Muscle of leg (tissue), 16 donors: ENCODE data around the gene CCDC60. TPM values are rescaled to one million over a fixed set of nuclear protein-coding genes. Genes with fewer than 3 reads are reported as not detected.

Experiments
- DNase-seq: peaks from one replicate; pipeline ENCODE4 v3.0.0; 2013
- H3K27ac ChIP-seq: one replicate; pipeline ENCODE4 v1.5.1; 2013; ENCODE audit warnings: mild to moderate bottlenecking, low read length, control low read depth
- H3K27me3 ChIP-seq: one replicate; pipeline ENCODE4 v1.6.1; 2013; ENCODE audit warnings: low read length; ENCODE audit not compliant: control insufficient read depth, insufficient read depth
- H3K36me3 ChIP-seq: one replicate; pipeline ENCODE4 v1.6.1; 2013; ENCODE audit warnings: low read length; ENCODE audit not compliant: control insufficient read depth, insufficient read depth
- H3K4me1 ChIP-seq: one replicate; pipeline ENCODE4 v1.6.1; 2013; ENCODE audit warnings: low read length; ENCODE audit not compliant: control insufficient read depth, insufficient read depth
- H3K4me3 ChIP-seq: one replicate; pipeline ENCODE4 v1.5.1; 2013; ENCODE audit warnings: low read length, control low read depth
- H3K9me3 ChIP-seq: replicated peaks from 2 replicates; pipeline ENCODE4 v1.6.1; 2013; ENCODE audit warnings: low read depth, low read length; ENCODE audit not compliant: control insufficient read depth
- WGBS: methylation state at CpG from one replicate; pipeline ENCODE4 v1.1.5; 2013; ENCODE audit warnings: missing lambda C conversion rate; ENCODE audit not compliant: insufficient coverage; 5-methylcytosine and 5-hydroxymethylcytosine counted together
- long read RNA-seq, 11 donors: transcript quantifications; one replicate each; lab custom pipeline, GENCODE V29; 2026
- polyA plus RNA-seq, 8 donors: library from polyadenylated mRNA; unstranded; fragments of 120-200 nt; gene quantifications; one replicate each; pipeline versions ENCODE4 v1.2.1 to v1.2.3, GENCODE V29; 2013; ENCODE audit warnings: inconsistent platforms in 1 of 8, low replicate concordance in 1 of 8; ENCODE audit not compliant: insufficient read length in 8 of 8, insufficient read depth in 1 of 8
- total RNA-seq: library from RNA; stranded (reverse); fragments of 120-200 nt; gene quantifications from one replicate; pipeline ENCODE4 v1.2.4, GENCODE V29; 2013

Gene CCDC60
- total RNA-seq (not detected), polyA plus RNA-seq (under 1 TPM in 1 of 8 donors, not detected in 7; 0.14 TPM)
- long read RNA-seq, donor 1: 0 reads
- long read RNA-seq, donor 2: 0 reads
- long read RNA-seq, donor 3: 0 reads
- long read RNA-seq, donor 4: 0 reads
- long read RNA-seq, donor 5: 0 reads
- long read RNA-seq, donor 6: 0 reads
- long read RNA-seq, donor 7: 0 reads
- long read RNA-seq, donor 8: 0 reads
- long read RNA-seq, donor 9: 0 reads
- long read RNA-seq, donor 10: 0 reads
- long read RNA-seq, donor 11: 0 reads

DNA sequence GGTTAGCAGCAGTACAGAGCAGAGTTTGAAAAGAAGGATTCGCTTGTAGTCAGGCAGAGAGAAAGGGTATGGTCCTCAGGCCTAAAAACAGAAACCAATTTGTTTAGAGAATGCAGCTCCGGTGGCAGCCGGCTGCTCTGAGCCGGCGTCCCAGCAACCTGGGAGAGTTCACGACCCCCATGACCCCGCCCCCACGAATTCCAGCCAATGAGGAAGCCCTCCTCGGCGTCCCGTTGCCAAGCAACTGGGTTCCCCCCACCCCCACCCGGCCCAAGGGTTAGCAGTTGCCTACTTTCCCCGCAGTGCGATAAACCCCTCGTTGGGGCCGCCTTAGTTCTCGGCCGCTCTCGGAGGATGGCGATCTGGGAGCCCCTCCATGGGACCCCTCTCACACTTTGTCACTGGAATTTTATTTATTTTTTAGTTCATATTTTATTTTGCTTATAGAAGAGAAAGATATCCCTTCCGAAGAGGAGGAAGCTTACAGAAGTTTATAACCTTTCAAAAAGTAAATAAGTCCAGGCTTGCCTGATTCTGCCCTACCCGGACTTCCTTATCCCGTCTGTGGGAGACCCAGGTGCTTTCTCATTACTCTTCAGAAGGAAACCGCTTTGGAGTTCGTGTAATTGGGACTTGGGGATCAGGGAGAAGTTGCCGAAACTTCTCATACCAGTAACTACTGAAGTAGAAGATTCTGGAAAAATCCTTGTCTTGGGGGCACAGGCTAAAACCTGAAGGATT is at the start of gene CCDC60:
Gene CCDC60 (plus strand): TSS at position 300 of the 741 bp plus-strand sequence. CDS start 448 bp downstream, outside the sequence.
- H3K36me3 ChIP-seq: no peaks in the 10 kb centered on the region
- 10% methylated on average over 12 of the region's 26 CpGs for WGBS
- H3K4me1 ChIP-seq: no peaks in the 10 kb centered on the region
- H3K27ac ChIP-seq: no peak within 1 kb of the TSS
- no peak within 1 kb of the TSS for H3K4me3 ChIP-seq
- H3K9me3 ChIP-seq: no peaks in the 10 kb centered on the region
- H3K27me3 ChIP-seq: peaks cover 13% of the 10 kb centered on the region
- no peak for DNase-seq

DNA sequence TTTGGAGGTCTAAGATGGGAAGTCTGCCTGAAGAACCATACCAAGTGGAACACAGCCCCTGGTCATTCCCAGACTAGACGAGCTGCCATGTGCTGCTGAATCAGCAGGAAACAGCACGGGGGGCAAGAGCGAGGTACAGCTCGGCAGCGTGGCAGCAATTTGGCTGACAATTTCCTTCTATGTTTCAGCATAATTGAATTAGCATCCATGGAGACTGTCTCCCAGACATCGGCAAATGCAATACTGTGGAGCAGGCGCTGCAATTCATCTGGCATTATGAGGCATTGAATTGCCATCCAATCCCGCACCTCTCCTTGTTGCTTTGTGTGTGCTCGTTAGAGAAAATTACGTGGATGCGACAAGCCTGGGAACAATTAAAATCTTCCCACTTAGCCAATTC is 46.0 kb upstream of the CCDC60 start:
- H3K4me3 ChIP-seq: no peak overlapping the region
- no peaks in the 10 kb centered on the region for H3K36me3 ChIP-seq
- no peaks in the 10 kb centered on the region for H3K4me1 ChIP-seq
- peaks cover 10% of the 10 kb centered on the region for H3K27me3 ChIP-seq
- peaks cover 3% of the 10 kb centered on the region for H3K9me3 ChIP-seq
- no peak overlapping the region for H3K27ac ChIP-seq
- DNase-seq: peak; percentile 4
- 11% methylated on average over 6 of the region's 11 CpGs for WGBS

- Histone ChIP-seq H3K4me1 (no peaks in the 10 kb centered on the region), H3K27ac (no peak overlapping the region), H3K9me3 (no peaks in the 10 kb centered on the region), H3K4me3 (no peak overlapping the region), H3K36me3 (no peaks in the 10 kb centered on the region), H3K27me3 (peaks cover 7% of the 10 kb centered on the region)
- 20% methylated on average over 3 of the region's 6 CpGs for WGBS
- no peak for DNase-seq
These were observed 41.5 kb upstream of the CCDC60 start for GRCh38 chr12:119292893-119293630.

GRCh38 chr12:119294211-119294610 is 40.3 kb upstream of the CCDC60 start:
- peaks cover 3% of the 10 kb centered on the region for H3K27me3 ChIP-seq
- WGBS: 38% methylated on average over 2 of the region's 5 CpGs

DNA sequence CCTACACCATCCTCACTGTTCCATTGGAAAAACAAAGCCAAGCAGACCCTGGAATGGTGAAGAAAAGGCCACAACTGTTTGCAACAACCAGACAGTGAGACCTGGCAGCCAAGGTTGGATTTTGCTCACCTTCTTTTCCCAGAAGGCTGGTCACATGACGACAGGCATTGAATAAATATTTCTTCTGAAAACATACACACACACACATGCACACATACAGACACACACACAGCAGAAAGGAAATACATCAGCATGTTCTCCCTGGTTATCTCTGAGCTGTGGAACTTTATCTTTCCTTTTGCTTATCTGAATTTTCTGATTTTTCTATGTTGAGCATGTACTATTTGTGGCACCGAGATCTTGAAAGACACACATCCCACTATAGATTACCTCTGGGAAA is 38.0 kb upstream of the CCDC60 start:
- no peaks in the 10 kb centered on the region for H3K36me3 ChIP-seq
- 67% methylated on average over 1 of the region's 2 CpGs for WGBS
- no peaks in the 10 kb centered on the region for H3K9me3 ChIP-seq
- H3K27me3 ChIP-seq: peaks cover 3% of the 10 kb centered on the region
- no peak overlapping the region for H3K4me3 ChIP-seq
- H3K4me1 ChIP-seq: no peaks in the 10 kb centered on the region
- no peak overlapping the region for H3K27ac ChIP-seq
- no peak for DNase-seq

More at GRCh38 chr12:119294211-119294610, 40.3 kb upstream of the CCDC60 start:
- H3K4me3 ChIP-seq: no peak overlapping the region
- no peaks in the 10 kb centered on the region for H3K4me1 ChIP-seq
- no peaks in the 10 kb centered on the region for H3K9me3 ChIP-seq
- no peak overlapping the region for H3K27ac ChIP-seq
- no peak for DNase-seq
- H3K36me3 ChIP-seq: no peaks in the 10 kb centered on the region

GRCh38 chr12:119299130-119299529 is 35.4 kb upstream of the CCDC60 start:
- H3K9me3 ChIP-seq: no peaks in the 10 kb centered on the region
- H3K4me3 ChIP-seq: no peak overlapping the region
- no peak for DNase-seq
- no peaks in the 10 kb centered on the region for H3K36me3 ChIP-seq
- H3K27ac ChIP-seq: no peak overlapping the region
- H3K4me1 ChIP-seq: peaks cover 3% of the 10 kb centered on the region
- H3K27me3 ChIP-seq: peaks cover 3% of the 10 kb centered on the region

DNA sequence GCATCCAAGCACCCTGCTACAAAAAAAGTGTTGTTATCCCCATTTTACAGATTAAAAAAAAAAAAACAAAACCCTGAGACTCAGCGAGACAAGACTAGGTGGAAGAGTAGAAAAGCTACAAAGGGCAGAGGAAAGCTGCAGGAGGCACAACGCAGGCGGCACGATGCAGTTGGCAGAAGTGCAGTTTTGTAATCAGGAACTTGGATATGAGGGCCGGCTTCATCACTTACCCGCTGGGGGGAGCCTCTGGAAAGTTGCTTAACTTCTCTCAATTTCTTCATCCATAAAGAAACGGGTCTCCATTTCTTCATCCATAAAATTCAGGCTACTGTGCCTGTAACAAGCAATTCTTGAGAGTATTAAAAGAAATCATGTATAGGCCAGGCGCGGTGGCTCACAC is 33.1 kb upstream of the CCDC60 start:
- Histone ChIP-seq H3K4me3 (no peak overlapping the region), H3K27ac (no peak overlapping the region), H3K9me3 (no peaks in the 10 kb centered on the region), H3K36me3 (no peaks in the 10 kb centered on the region), H3K4me1 (peaks cover 3% of the 10 kb centered on the region), H3K27me3 (no peaks in the 10 kb centered on the region)
- no peak for DNase-seq
- WGBS: 50% methylated on average over 7 of the region's 9 CpGs

GRCh38 chr12:119302451-119303080 is 32.0 kb upstream of the CCDC60 start:
- Histone ChIP-seq H3K4me3 (no peak overlapping the region), H3K36me3 (no peaks in the 10 kb centered on the region), H3K27ac (no peak overlapping the region), H3K9me3 (no peaks in the 10 kb centered on the region), H3K27me3 (no peaks in the 10 kb centered on the region), H3K4me1 (peaks cover 3% of the 10 kb centered on the region)
- 24% methylated on average over 2 of the region's 7 CpGs for WGBS
- DNase-seq: peak; percentile 24

DNA sequence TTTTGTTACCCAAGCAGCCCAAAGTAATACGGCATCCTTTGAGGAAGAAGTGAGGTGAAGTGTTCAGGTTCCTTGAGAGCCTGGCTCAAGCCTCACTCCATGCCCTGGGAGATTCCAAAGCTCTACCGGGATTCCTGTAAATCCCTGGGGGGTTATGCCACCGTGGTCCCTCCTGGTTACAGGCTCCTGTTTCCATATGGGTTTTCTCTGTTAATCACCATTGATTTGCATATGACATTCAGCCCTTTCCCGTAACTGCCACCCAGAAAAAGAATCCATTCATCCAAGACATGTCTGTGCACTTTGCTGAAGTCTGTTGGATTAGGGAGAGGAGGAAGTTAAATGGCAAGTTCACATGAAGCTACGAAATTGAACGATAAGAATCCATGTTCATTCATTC is 27.9 kb upstream of the CCDC60 start:
- no peak for DNase-seq
- Histone ChIP-seq H3K9me3 (no peaks in the 10 kb centered on the region), H3K27ac (no peak overlapping the region), H3K36me3 (no peaks in the 10 kb centered on the region), H3K27me3 (no peaks in the 10 kb centered on the region), H3K4me3 (no peak overlapping the region), H3K4me1 (peaks cover 18% of the 10 kb centered on the region)
- 79% methylated on average over 2 of the region's 6 CpGs for WGBS

- no peak for DNase-seq
- Histone ChIP-seq H3K9me3 (no peaks in the 10 kb centered on the region), H3K27ac (no peak overlapping the region), H3K36me3 (no peaks in the 10 kb centered on the region), H3K4me1 (peaks cover 15% of the 10 kb centered on the region), H3K27me3 (no peaks in the 10 kb centered on the region), H3K4me3 (no peak overlapping the region)
- 69% methylated on average over 2 of the region's 2 CpGs for WGBS
These were observed 26.8 kb upstream of the CCDC60 start for GRCh38 chr12:119307747-119308146.
